ENCODE measurements around the gene HOXA3. TPM values are rescaled to one million over a fixed set of nuclear protein-coding genes. Genes with fewer than 3 reads are reported as not detected.

HOXA3 gene
- total and polyA plus RNA-seq, 7 donors, result 3.9 to 20.8 (median 10.3) TPM

DNA sequence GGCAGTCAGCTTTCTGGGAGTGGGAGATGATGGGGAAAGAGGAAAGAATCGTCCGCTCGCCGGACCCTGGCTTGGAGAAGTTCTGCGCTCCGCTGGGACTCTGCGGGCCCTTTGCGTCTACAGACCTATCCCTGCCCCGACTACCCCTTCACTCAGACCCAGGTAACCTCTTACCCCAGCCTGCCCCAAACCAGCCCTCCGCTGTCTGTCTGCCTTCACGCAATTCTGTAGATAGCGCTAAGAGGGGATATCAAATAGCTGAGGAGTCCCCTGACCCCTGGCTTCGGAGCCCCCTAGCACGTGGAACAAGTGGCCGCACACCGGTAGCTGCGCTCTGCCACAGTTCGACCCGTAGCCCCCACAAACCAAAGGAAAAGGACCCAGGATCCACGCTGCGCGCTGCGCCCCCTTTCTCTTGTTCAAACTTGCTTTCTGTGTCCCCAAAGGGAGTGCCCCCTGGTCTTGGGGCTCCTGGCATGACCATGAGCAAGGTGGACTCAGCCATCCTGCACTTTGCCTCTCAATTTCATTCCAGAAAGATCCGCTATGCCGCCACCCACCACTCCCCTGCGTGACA is 28.8 kb downstream of the HOXA3 start:
- H3K27ac ChIP-seq, result peak overlapping the region; percentile 66 to 99 (median 82)
- TF ChIP-seq EP300 (IDR thresholded peaks at IDR 0.05) (no peak), POLR2A (IDR thresholded peaks at IDR 0.05) (no peak), POLR2AphosphoS5 (IDR thresholded peaks at IDR 0.05) (no peak)
- TF ChIP-seq, protein P1, sequence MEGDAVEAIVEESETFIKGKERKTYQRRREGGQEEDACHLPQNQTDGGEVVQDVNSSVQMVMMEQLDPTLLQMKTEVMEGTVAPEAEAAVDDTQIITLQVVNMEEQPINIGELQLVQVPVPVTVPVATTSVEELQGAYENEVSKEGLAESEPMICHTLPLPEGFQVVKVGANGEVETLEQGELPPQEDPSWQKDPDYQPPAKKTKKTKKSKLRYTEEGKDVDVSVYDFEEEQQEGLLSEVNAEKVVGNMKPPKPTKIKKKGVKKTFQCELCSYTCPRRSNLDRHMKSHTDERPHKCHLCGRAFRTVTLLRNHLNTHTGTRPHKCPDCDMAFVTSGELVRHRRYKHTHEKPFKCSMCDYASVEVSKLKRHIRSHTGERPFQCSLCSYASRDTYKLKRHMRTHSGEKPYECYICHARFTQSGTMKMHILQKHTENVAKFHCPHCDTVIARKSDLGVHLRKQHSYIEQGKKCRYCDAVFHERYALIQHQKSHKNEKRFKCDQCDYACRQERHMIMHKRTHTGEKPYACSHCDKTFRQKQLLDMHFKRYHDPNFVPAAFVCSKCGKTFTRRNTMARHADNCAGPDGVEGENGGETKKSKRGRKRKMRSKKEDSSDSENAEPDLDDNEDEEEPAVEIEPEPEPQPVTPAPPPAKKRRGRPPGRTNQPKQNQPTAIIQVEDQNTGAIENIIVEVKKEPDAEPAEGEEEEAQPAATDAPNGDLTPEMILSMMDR (IDR thresholded peaks at IDR 0.05), result no peak
- H3K27me3 ChIP-seq, result no peaks in the 10 kb centered on the region
- H3K4me1 ChIP-seq, result peaks cover 0 to 67% (median 47%) of the 10 kb centered on the region in 4 donors
- intact Hi-C loops (cut with DNase I), result no loop called here
- peaks cover 0 to 6% (median 2%) of the 10 kb centered on the region in 4 donors for H3K36me3 ChIP-seq
- DNase-seq, result no peak
- H3K9me3 ChIP-seq, result no peaks in the 10 kb centered on the region
- peak overlapping the region in 3 of 4 donors; percentile 4 to 14 (median 12) for H3K4me3 ChIP-seq
- WGBS, 2 donors, result 23 to 75% methylated on average over 26 of the region's 26 CpGs

DNA sequence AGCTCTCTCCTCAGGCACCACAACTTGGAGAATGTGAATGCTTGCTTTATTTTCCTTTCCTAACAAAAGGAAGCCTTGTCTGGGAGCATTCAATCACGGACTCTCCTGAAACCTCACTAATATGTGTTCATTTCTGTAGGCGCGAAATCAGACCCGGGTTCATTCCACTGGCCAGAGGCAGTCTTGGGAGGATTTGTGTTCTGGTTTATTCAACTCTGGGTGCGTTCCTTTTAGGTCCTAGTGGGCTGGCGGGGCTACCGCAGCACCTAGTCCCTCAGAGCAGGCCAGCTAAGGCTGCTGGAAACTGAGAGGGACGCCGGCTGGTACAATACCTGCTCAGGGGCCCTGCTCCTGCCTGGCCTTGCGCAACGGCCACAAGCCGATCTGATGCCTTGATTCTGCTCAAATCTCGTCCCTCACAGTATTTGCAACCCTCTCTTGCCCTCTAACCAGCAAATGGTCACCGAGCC is 29.3 kb downstream of the HOXA3 start:
- TF ChIP-seq EP300 (IDR thresholded peaks at IDR 0.05), result no peak
- TF ChIP-seq POLR2AphosphoS5 (IDR thresholded peaks at IDR 0.05), result peak in 1 of 4 donors; percentile 0
- no peak for TF ChIP-seq POLR2A (IDR thresholded peaks at IDR 0.05)
- TF ChIP-seq, protein P1 (IDR thresholded peaks at IDR 0.05), result no peak
- WGBS, 2 donors, result 17 to 62% methylated on average over 14 of the region's 14 CpGs
- Histone ChIP-seq H3K4me1 (peaks cover 0 to 67% (median 46%) of the 10 kb centered on the region in 4 donors), H3K9me3 (no peaks in the 10 kb centered on the region), H3K27me3 (no peaks in the 10 kb centered on the region), H3K27ac (peak overlapping the region; percentile 66 to 99 (median 82)), H3K36me3 (peaks cover 0 to 6% (median 2%) of the 10 kb centered on the region in 4 donors), H3K4me3 (peak overlapping the region in 2 of 4 donors; percentile 4 to 19)
- DNase-seq, result no peak
- intact Hi-C loops (cut with DNase I), result no loop called here

DNA sequence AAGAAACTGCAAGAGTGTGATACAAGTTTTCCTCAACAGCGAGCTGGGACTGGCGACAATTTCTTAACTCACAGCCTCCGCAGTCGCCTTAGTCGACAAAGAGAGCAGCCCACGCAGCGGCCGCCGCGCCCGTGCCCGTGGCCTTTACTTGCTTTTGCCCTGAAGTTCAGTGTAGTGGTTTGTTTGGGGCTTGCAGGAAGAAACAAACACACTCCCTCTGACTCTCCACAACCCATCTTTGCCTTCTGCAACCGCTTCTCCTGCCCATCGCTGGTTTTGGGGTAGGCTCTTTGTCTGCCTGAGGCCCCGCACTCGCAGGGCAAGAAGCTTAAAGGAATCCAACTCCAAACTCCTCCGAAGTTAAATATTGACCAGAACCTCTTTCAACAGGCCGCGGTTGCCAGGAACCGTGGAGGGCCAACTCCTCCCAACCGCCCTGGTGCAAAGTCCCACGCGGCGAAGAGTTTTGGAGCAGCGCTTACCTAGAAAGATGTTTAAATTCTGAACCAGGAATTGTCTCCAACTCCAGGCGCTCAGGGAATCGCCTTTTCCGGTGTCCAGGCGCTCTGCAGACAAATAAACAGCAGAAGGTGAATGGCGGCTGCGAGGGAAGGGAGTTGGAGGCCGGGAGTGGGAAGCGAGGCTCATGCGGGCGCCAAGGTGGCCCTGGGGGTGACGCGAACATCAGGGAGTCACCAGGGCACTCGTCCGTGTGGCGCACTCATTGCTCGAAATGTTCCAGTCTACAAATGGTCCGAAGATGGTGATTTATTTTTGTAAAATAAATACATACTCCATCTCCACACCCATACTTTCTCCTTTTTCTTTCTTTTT is 30.1 kb downstream of the HOXA3 start:
- intact Hi-C loops (cut with DNase I), result no loop called here
- H3K4me1 ChIP-seq, result peaks cover 0 to 66% (median 46%) of the 10 kb centered on the region in 4 donors
- no peak for DNase-seq
- peak overlapping the region in 3 of 4 donors; percentile 4 to 19 (median 14) for H3K4me3 ChIP-seq
- WGBS, 2 donors, result 16 to 69% methylated on average over 42 of the region's 42 CpGs
- peak overlapping the region; percentile 66 to 99 (median 82) for H3K27ac ChIP-seq
- no peaks in the 10 kb centered on the region for H3K27me3 ChIP-seq
- no peaks in the 10 kb centered on the region for H3K9me3 ChIP-seq
- no peak for TF ChIP-seq POLR2A (IDR thresholded peaks at IDR 0.05)
- H3K36me3 ChIP-seq, result peaks cover 0 to 6% (median 2%) of the 10 kb centered on the region in 4 donors

DNA sequence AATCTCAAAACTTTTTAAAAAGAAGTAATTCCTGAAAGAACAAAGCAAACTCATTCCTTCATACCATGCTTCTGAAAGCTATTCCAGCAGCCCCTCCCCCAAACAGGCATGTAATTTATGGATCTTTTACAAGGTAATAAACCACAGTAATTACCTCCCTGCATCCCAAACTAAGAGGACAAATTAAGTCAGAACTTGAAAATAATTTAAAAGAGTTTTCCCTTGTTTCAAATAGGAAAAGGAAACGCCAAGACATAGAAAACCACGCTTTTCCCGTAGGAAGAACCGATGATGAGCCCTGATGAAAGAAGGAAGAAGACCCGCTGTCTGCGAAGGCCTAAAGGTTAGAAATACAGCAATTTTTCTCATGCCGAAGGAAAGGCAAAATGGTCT is 30.7 kb downstream of the HOXA3 start:
- no peak for DNase-seq
- H3K27ac ChIP-seq, result peak overlapping the region; percentile 72 to 99 (median 92)
- peak overlapping the region in 2 of 4 donors; percentile 4 to 14 for H3K4me3 ChIP-seq
- TF ChIP-seq POLR2AphosphoS5 (IDR thresholded peaks at IDR 0.05), result no peak
- TF ChIP-seq, protein P1 (IDR thresholded peaks at IDR 0.05), result no peak
- H3K9me3 ChIP-seq, result no peaks in the 10 kb centered on the region
- no peaks in the 10 kb centered on the region for H3K27me3 ChIP-seq
- H3K36me3 ChIP-seq, result peaks cover 0 to 6% (median 2%) of the 10 kb centered on the region in 4 donors
- WGBS, 2 donors, result 20 to 66% methylated on average over 7 of the region's 7 CpGs
- H3K4me1 ChIP-seq, result peaks cover 0 to 66% (median 49%) of the 10 kb centered on the region in 4 donors
- intact Hi-C loops (cut with DNase I), result no loop called here

DNA sequence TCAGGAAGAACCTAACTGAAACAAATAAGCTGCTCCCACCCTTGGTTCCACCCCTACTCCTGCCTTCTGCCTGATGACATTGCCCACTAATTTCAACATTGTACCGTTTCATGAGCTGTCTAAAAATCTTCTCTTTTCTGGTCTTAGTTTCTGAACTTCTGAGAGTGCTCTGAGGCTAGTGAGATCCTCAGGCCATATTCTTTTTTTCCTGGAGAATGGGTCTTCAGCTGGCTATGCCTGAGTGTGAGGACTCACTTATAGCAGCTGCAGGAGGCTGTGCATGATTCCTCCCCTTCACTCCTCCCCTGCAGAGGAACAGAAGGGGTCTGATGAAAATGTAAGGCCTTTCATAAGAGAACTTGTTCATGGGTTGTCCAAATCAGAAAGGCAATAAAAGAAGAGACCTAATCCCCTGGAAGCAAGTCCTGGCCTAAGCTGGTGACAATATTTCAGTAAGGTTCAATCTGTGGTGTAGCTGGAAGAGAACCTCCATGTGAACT is 32.9 kb downstream of the HOXA3 start:
- peaks cover 0 to 71% (median 58%) of the 10 kb centered on the region in 4 donors for H3K4me1 ChIP-seq
- intact Hi-C loops (cut with DNase I), result no loop called here
- no peak for DNase-seq
- peak overlapping the region; percentile 93 to 99 (median 94) for H3K27ac ChIP-seq
- 14 to 37% methylated on average over 1 of the region's 1 CpG for WGBS, 2 donors
- no peak overlapping the region for H3K4me3 ChIP-seq
- no peaks in the 10 kb centered on the region for H3K9me3 ChIP-seq
- no peaks in the 10 kb centered on the region for H3K27me3 ChIP-seq
- TF ChIP-seq POLR2A (IDR thresholded peaks at IDR 0.05), result no peak
- no peak for TF ChIP-seq EP300 (IDR thresholded peaks at IDR 0.05)
- TF ChIP-seq, protein P1 (IDR thresholded peaks at IDR 0.05), result no peak
- no peak for TF ChIP-seq POLR2AphosphoS5 (IDR thresholded peaks at IDR 0.05)
- H3K36me3 ChIP-seq, result peaks cover 0 to 6% (median 2%) of the 10 kb centered on the region in 4 donors
